Inflammatory macrophage treated with lipopolysaccharide for 4 hours (primary cell): Measurements from ENCODE around the gene F5.
"Not testable (repeated sequence)": the region's sequence is repeated elsewhere in the genome, so short reads cannot be mapped to it uniquely, and the experiment has no call there.

Experiments
- DNase-seq: peaks from one replicate; pipeline ENCODE4 v3.0.0-alpha.2; 2020

F5 gene

GRCh38 chr1:169538998-169539871, 47.0 kb downstream of the F5 start:
- no peak for DNase-seq

- DNase-seq, result no peak
Observed at GRCh38 chr1:169534653-169535052, 51.6 kb downstream of the F5 start.

- DNase-seq, result not testable (repeated sequence)
Observed at GRCh38 chr1:169533528-169534190, 52.6 kb downstream of the F5 start.

GRCh38 chr1:169530448-169530847, 55.8 kb downstream of the F5 start:
- no peak for DNase-seq

- no peak for DNase-seq
Observed at GRCh38 chr1:169529068-169529642, 57.1 kb downstream of the F5 start.

- peak; percentile 15 for DNase-seq
Observed at GRCh38 chr1:169528215-169529067, 57.8 kb downstream of the F5 start.

GRCh38 chr1:169527451-169528214, 58.6 kb downstream of the F5 start:
- DNase-seq, result peak; percentile 40

GRCh38 chr1:169527001-169527400, 59.3 kb downstream of the F5 start:
- DNase-seq, result no peak

- DNase-seq, result no peak
Observed at GRCh38 chr1:169526120-169526832, 60.0 kb downstream of the F5 start.

GRCh38 chr1:169525391-169525790, 60.9 kb downstream of the F5 start:
- DNase-seq, result no peak

GRCh38 chr1:169523904-169524303, 62.4 kb downstream of the F5 start:
- no peak for DNase-seq

- no peak for DNase-seq
Observed at GRCh38 chr1:169521226-169521625, 65.1 kb downstream of the F5 start.

GRCh38 chr1:169517558-169518186, 68.6 kb downstream of the F5 start:
- no peak for DNase-seq

GRCh38 chr1:169515641-169516040, 70.6 kb downstream of the F5 start:
- DNase-seq, result no peak

GRCh38 chr1:169514566-169515270, 71.6 kb downstream of the F5 start:
- no peak for DNase-seq

GRCh38 chr1:169513208-169513607, 73.1 kb downstream of the F5 start:
- peak; percentile 69 for DNase-seq

GRCh38 chr1:169511316-169512005, 74.8 kb downstream of the F5 start:
- peak; percentile 63 for DNase-seq

- DNase-seq, result no peak
Observed at GRCh38 chr1:169510060-169510459, 76.2 kb downstream of the F5 start.

GRCh38 chr1:169509354-169509753, 76.9 kb downstream of the F5 start:
- DNase-seq, result no peak
